HG03025 (cell line): Measurements from ENCODE around the gene COPS3.
"Not testable (repeated sequence)": the region's sequence is repeated elsewhere in the genome, so short reads cannot be mapped to it uniquely, and the experiment has no call there.

Source experiments
- ATAC-seq: cut with Tn5 transposase; IDR thresholded peaks from one replicate; pipeline ENCODE4 v1.9.1; 2021; ENCODE audit warnings: mild to moderate bottlenecking, moderate library complexity; ENCODE audit not compliant: unreplicated experiment, low FRiP score

Gene COPS3

GRCh38 chr17:17303010-17303846, 22.2 kb upstream of the COPS3 start, which contains the start of gene NT5M:
Gene NT5M, plus strand, starts transcription at chr17:17303373. Its CDS starts 178 bp downstream, at chr17:17303551.
- no peak for ATAC-seq

GRCh38 chr17:17301659-17302058, 20.6 kb upstream of the COPS3 start:
- ATAC-seq, result not testable (repeated sequence)

- ATAC-seq, result no peak
Measured at GRCh38 chr17:17300624-17301568, 19.9 kb upstream of the COPS3 start.

- no peak for ATAC-seq
Measured at GRCh38 chr17:17298108-17298507, 17.1 kb upstream of the COPS3 start.

- ATAC-seq, result no peak
Measured at GRCh38 chr17:17297217-17297616, 16.2 kb upstream of the COPS3 start.

GRCh38 chr17:17295141-17295540, 14.1 kb upstream of the COPS3 start:
- ATAC-seq, result no peak

GRCh38 chr17:17289701-17290100, 8.7 kb upstream of the COPS3 start:
- ATAC-seq, result no peak

- ATAC-seq, result no peak
Measured at GRCh38 chr17:17289086-17289485, 8.0 kb upstream of the COPS3 start.

GRCh38 chr17:17285951-17286350, 4.9 kb upstream of the COPS3 start:
- no peak for ATAC-seq

- ATAC-seq, result no peak
Measured at GRCh38 chr17:17279316-17279715, 1.7 kb downstream of the COPS3 start.

GRCh38 chr17:17277431-17277830, 3.6 kb downstream of the COPS3 start:
- ATAC-seq, result not testable (repeated sequence)

GRCh38 chr17:17275971-17276370, 5.1 kb downstream of the COPS3 start:
- ATAC-seq, result no peak

- no peak for ATAC-seq
Measured at GRCh38 chr17:17269926-17270773, 10.9 kb downstream of the COPS3 start.

- no peak for ATAC-seq
Measured at GRCh38 chr17:17264430-17264829, 16.6 kb downstream of the COPS3 start.

GRCh38 chr17:17258998-17259397, 22.0 kb downstream of the COPS3 start:
- ATAC-seq, result no peak

- ATAC-seq, result no peak
Measured at GRCh38 chr17:17258011-17258410, 23.0 kb downstream of the COPS3 start.

- no peak for ATAC-seq
Measured at GRCh38 chr17:17256316-17256715, 24.7 kb downstream of the COPS3 start.

GRCh38 chr17:17255689-17256088, 25.4 kb downstream of the COPS3 start:
- not testable (repeated sequence) for ATAC-seq

GRCh38 chr17:17254036-17254435, 27.0 kb downstream of the COPS3 start:
- no peak for ATAC-seq

GRCh38 chr17:17253406-17253805, 27.6 kb downstream of the COPS3 start:
- no peak for ATAC-seq
